CD4-positive, alpha-beta T cell treated with Interleukin-15 for 1 hour (primary cell): ENCODE results near the gene MGA.

Experiments used
- DNase-seq: peaks from one replicate; pipeline ENCODE4 v3.0.0-alpha.2; 2020

MGA gene

DNA sequence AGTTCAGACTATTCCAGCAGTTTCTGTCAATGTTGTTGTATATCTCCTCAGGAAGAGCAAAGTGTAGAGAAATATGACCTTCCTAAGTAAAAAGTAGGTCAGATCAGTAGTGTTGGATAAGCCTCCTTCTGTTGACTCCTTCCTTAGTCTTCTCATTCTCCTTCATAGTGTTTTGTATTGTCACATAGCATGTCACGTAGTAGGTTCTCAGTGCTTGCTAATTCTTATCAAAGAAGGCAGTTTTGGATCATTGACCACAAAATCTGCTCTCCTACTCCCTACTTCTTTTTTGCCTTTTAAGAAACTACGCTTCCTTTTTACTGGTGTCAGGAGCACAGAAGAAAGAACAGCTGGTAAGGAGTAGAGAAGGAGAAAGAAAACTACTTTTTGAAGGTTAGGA, 1.0 kb upstream of the MGA start:
- no peak for DNase-seq

DNA sequence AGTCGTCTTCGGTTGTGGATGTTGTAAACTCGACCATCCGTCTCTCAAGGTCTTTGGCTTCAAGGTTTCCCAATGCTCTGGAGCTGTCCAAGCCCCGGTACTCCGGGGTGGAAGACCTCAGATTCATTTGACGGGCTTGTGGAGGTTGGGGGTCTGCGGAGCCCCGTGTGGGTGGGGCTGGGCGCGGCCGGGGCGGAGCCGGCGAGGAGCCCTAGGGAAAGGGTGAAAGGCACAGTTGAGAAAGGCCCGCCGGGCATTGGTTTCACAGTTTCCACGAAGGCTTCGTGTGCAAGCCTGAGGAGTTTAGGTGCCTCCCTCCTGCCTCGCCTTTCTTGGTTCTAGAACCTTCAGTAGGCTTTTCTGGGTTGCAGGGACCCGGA, 360 bp upstream of the MGA start:
- no peak for DNase-seq

DNA sequence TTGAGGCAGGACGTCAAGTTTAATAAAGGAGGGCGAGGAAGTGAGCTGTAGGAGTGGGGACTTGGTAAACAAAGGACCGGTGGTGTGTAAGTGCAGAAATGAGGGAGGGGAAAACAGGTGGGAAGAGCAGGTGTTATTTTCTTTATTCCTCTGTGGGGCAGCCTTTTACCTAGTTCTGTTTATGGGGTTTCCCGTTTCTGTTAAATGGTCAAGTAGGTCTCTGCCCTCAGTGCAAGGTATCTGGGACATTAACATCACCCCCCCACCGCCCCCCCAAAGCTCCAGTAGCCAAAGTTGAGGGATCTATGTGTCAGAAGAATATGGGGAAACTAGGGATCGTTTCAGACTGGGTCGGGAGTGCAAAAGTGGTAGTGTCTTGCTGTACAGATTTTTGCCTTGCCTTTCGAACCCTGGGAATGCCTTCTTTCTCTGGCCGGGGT, 893 bp downstream of the MGA start:
- no peak for DNase-seq

DNA sequence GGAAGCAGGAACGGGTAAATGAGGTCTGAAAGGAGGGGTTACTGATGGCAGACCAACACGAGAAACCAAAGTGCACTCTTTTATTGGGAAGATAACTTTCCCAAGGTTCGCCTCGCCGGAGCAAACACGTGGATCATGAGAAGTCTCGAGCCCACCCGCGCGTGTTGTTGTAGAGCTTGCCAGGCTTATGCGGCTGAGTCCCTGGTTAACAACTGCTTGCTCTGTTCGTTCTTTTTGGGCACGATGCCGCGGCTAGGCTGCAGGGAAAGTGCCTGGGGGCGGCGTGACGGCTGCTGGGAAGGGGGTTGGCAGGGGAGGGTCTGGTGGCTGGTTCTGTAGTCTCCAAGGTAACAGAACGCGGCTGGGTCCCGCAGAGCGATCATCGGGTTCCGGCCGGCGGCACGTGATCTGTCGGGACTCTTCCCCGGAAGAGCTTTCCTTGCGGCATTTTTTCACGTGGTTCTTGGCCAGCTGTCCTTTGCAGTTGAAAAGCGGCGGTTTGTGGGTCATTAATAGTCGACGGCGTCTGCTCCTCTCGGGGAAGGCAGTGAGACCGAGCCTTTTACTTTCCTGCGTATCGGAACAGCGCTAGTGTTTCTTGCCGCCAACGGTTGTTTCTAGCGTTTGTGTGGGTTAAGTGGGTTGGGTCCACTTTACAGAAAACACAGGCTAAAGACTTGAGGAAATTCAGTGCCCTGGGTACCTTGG, 1.5 kb downstream of the MGA start:
- DNase-seq, result peak; percentile 83

DNA sequence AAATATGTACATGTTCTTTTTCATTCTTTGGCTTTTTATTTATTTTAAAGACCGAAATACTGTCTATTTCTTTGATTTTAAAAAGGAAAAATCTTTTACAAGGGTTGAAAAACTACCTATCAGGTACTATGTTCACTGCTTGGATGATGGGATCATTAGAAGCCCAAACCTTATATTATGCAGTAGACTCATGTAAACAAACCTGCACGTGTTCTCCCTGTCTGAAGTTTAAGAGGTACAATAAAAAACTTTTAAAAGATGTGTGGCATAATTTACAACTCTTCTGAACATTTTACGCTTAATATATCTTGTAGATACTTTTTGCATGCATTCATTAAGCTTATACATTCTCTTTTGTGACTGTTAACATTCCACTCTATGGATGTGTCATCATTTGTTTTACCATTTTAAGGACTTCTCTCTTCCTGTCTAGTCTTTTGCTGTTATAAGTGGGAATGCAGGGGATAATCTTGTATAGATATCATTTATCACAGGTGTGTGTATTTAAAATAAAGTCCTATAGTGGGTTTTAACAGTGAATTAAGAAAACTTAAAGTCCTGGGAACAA, 6.2 kb downstream of the MGA start:
- DNase-seq, result no peak

DNA sequence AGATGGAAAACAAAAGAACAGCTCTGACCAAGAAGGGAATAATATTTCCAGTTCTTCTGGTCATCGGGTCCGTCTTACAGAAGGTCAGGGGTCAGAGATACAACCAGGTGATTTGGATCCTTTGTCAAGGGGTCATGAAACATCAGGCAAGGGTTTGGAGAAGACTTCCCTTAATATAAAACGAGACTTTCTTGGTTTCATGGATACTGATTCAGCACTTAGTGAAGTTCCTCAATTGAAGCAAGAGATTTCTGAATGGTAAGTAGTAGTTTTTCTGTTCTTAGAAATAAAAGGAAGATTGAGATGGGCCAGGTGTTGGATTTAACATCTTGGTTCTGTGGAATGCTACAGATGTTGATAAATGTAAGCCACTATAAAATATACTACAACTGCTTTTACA, 9.5 kb downstream of the MGA start:
- no peak for DNase-seq

DNA sequence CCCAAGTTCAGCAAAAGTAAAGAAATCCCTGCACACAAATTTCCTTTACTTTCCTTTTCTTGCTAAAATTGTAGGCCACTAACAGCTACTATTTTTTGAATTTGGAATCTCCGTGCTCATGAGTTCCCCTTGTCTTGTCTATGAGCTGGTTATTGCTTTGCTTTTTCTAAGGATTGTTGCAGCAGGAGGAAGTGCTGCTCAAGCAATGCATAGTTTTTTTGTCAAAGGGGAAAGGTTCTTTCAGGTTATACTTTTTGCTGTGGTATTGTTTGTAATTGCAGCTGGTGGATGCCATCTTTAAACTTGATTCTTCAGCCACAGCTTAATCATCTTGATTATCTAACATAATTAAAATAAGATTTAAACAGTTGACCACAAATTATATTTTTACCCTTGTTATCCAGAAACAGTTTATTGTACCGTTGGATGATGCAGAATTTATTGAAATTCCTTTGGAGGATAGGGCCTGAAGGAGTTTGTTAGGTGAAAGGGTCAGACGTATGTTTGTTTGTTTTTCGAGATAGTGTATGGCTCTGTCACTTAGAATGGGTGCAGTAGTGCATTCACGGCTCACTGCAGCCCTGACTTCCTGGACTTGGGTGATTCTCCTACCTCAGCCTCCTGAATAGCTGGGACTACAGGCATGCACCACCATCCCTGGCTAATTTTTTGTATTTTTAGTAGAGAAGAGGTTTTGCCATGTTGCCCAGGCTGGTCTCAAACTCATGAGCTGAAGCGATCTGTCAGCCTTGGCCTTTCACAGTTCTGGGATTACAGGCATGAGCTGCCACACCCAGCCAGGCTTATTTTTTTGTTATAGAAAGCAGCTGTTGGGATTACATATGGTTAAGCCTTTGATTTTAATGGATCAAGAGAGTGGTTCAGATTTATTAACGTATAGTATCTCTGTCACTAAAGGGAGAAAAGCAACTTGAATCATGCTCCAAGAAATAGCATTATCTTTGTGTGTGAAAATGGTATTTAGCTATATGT, 11.7 kb downstream of the MGA start:
- no peak for DNase-seq

DNA sequence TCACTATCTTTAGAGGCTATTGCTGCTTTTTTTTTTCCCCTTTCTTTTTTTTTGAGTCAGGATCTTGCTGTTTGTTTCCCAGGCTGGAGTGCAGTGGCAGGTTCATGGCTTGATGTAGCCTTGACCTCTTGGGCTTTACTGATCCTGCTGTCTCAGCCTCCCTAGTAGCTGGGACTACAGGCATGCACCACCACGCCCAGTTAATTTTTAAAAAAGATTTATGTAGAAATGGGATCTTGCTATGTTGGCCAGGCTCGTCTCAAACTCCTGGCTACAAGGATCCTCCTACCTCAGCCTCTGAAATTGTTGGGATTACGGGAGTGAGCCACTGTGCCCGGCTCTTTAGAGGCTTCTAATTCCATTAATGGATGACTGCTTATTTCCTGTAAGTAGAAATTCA, 15.1 kb downstream of the MGA start:
- no peak for DNase-seq

DNA sequence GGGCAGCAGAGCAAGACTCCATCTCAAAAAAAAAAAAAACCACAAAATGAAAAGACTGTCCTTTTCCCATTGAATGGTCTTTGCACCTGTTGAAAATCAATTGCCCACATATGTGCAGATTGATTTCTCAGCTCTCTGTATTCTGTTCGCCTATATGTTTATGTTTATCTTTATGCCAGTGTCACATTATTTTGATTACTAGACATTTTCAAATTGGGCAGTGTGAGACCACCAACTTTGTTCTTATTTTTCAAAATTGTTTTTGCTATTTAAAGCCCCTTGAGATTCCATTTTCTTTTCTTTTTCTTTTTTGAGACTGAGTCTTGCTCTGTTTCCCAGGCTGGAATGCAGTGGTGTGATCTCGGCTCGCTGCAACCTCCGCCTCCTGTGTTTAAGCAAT, 18.5 kb downstream of the MGA start:
- DNase-seq, result no peak

DNA sequence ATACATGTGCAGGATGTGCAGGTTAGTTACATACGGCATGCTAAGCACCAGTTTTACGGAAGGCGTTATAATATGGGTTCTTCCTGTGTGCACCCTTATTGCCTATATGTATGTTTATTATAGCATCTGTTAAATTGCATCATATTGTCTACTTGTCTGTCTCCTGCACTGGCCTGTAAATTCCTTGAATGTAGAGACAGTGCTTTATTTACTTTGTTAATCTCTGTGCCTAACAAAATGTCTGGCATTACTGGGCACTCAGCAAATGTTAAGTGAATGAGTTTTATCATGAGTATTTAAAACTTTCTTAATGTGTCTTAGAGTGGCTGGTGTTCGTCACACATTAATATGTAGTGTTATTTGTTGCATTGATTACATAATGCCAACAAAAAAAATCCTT, 23.8 kb downstream of the MGA start:
- no peak for DNase-seq

DNA sequence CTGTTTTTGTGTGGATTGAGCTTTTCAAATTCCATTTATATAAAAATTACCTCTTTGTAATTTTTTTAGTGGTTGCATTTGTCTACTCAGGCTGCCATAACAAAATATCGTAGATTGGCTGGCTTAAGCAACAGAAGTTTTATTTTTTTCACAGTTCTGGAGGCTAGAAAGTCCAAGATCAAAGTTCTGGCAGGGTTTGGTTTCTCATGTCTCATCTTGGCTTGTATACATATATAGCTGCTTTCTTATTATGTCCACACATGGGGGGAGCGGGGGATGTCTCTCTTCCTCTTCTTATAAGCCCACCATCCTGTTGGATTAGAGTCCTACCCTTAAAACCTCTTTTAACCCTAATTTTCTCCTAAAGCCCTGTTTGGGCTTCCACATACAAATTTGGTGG, 28.5 kb downstream of the MGA start:
- no peak for DNase-seq

DNA sequence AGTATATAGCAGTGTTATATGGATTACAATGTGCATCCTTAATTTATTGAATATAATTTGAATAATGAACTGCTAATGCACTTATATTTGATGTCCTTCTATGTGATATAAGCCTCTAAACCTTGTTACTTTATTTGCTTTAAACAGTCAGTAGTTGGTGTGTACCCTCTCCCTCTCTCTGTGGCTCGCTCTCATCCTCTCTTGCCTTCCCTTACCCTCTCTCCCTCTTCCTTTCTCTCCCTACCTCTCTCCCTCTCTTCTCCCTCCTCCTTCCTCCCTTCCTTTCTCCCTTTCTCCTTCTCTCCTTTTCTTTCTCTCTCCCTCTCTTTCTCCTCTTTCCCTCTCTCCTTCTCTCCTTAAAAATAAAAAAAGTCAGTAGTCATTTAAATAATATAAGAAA, 28.9 kb downstream of the MGA start:
- DNase-seq, result no peak

DNA sequence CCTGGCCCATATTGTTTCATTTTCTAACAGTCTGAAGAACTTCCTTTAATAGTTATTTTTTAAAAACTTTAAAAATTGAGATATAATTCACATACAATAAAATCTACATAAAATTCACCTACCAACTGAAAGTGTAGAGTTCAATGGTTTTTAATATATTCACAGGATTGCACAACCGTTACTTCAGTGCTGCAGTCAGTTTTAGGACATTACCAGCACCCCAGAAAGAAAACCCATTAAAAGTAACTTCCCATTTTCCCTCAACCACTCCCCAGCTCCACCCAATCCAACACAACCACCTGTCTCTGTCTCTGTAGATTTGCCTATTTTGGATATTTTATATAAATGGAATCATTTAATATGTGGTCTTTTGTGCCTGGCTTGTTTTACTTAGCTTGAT, 29.6 kb downstream of the MGA start:
- DNase-seq, result no peak

DNA sequence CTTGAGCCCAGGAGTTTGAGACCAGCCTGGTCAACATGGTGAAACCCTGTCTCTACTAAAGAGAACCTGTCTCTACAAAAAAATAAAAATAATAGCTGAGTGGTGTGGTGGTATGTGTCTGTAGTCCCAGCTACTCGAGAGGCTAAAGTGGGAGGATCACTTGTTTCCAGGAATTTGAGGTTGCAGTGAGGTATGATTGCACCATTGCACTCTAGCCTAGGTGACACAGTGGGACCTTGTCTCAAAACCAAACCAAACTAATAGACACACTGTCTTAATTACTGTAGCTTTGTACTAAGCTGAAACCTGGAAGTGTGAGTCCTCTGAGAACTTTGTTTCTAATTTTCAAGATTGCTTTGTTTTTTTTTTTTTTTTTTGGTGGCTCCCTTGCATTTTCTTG, 30.4 kb downstream of the MGA start:
- DNase-seq, result no peak

DNA sequence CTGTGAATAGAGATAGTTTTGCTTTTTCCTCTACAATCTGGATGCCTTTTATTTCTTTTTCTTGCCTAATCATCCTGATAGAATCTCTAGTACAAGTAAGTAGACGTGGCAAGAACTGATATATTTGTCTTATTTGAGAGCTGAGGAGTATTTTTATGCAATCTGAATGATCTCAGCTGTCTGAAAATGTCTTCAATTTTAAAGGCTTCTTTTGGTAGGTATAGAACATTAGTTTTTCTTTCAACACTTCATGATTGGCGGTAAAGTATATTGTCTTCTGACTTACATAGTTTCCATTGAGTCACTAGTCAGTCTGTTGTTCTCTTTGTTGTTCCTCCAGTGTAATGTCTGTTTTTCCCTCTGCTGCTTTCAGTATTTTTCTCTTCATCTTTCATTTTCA, 31.3 kb downstream of the MGA start:
- DNase-seq, result no peak

DNA sequence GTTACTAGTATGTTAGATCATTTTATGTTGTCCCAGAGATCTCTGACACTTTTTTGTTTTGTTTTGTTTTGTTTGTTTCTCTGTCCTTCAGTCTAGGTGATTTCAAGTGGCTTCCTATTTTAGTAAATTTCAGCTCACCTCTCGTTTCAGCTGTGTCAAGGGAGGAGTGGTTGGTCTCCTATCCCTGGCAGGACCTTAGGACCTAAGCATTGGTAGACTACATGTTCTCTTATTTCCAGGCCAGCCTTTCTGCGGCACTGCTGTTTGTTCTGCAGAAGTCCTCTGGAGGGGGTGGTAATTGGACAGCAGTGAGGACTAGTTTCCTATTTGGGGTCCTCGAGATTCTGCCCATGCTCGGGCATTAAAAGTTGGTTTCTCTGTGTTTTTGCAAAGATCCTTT, 31.8 kb downstream of the MGA start:
- no peak for DNase-seq

DNA sequence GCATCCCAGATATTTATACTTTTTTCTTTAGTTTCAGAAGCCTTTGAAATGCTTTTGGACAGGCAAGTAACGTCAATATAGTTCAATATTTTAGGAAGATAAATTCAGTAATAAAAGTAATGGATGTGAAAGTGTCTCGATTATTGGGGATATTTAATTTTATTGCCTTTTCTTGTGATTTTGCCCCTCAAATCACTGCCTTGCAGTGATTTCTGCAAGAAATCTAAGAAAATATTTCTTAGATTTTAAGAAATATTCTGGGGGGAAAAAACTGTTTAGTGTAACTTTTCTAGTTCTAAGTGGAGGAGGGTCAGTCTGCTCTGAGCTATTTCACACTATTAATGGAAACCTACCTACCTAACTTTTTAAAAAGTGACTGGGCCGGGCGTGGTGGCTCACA, 33.6 kb downstream of the MGA start:
- DNase-seq, result no peak

DNA sequence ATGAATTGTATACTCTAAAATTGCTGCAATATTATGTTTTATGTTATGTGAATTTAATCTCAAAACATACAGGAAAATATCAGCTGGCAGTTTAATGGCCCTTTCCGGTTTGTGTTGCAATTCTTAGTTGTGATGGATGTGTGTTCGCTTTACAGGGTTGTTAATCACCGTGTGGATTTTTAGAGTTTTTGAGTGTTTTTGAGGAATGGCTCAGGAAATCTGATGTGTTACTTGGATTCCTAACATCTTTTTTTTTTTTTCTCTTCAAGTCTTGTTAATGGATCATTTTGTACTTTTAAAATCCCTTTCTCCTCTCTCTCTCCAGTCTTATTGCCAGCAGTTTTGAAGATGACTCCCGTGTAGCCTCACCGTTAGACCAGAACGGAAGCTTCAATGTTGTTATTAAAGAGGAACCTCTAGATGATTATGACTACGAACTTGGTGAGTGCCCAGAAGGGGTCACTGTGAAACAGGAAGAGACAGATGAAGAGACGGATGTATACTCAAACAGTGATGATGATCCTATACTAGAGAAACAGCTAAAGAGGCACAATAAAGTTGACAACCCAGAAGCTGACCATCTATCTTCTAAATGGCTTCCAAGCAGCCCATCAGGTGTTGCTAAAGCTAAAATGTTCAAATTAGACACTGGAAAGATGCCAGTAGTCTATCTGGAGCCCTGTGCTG, 35.7 kb downstream of the MGA start:
- DNase-seq, result peak; percentile 61

DNA sequence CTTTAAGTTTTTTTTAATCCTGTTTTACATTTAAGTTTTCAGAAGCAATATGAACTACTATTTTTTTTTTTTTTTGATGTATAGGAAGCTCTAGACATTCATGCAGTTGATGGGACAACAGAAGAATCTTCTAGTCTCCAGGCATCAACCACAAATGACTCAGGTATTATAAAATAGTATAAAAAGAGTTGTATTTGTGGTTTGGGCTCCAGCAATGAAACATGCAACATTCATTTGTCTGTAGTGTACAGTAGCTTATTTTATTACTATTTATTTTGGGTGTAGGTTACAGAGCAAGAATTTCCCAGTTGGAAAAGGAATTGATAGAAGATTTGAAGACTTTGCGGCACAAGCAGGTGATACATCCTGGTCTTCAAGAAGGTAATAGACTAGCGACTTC, 38.6 kb downstream of the MGA start:
- DNase-seq, result no peak

DNA sequence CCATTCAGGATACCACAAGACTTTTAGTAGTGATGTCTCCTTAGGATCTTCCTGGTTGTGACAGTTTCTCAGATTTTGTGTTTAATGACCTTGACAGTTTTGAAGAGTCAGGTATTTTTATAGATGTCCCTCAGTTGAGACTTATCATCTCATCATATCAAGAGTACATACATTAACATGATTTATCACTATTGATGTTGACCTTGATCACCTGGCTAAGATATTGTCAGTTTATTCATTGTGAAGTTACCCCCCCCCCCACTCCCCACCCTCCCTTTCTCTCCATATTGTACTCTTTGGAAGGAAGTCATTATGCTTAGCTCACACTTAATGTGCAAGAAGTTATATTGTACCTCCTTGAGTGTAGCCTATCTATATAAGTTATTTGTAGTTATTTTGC, 42.9 kb downstream of the MGA start:
- no peak for DNase-seq

DNA sequence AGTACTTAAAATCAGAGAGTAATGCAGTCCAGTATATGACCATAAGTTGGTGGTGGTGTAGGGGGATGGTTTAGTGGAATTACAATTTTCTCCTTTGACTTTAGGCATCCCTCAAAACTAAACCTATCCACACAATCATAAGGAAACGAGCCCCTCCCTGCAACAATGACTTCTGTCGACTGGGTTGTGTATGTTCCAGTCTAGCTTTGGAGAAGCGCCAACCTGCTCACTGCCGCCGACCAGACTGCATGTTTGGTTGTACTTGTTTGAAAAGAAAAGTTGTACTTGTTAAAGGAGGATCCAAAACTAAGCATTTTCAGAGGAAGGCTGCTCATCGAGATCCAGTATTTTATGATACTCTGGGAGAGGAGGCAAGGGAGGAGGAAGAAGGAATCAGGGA, 52.8 kb downstream of the MGA start:
- DNase-seq, result no peak

DNA sequence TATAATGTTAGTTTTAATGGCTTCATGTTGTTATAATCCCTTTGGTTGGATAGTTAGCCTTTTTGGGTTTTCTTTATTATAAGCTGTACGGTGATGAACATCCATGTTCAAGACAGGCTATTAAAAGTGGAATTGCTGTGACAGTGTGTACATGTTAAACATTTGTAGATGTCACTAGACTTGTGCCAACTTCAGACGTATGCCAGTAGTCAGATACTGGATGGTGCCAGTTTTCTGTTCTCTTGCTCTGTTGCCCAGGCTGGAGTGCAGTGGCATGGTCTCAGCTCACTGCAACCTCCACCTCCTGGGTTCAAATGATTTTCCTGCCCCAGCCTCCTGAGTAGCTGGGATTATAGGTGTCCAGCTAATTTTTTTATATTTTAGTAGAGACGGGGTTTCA, 54.1 kb downstream of the MGA start:
- no peak for DNase-seq

DNA sequence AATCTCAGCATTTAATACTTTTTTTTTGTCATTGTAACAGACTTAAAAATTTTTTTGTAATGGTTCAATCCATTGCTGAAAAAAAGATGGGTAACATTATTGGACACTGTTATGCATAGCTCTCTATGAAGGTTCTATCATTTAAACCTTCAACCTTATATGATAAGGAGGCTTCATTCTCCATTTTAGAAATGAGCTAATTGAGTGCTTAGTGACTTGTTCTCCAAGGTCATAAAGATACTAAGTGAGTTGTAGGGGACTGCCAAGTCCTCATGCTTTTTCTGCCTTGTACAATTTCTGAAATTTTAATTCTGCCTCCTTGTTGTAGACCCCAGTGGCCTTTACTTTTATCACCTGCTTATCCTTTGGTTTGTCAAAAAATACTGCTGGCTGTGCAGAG, 56.7 kb downstream of the MGA start:
- DNase-seq, result no peak

DNA sequence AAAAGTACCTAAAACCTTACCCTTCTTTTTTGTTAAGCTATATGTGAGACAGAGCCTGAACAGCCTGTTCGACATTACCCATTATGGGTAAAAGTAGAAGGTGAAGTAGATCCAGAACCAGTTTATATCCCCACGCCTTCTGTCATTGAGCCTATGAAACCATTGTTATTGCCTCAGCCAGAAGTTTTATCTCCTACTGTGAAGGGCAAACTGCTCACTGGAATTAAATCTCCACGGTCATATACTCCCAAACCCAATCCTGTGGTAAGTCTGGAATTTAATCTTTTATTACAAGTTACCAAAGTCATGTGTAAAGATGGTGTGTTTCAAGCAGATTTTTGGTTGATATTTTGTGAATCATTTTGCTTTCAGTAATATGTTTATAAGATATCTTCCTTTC, 66.9 kb downstream of the MGA start:
- DNase-seq, result no peak
